ENCODE data around the gene ATP11C. TPM values are rescaled to one million over a fixed set of nuclear protein-coding genes. Genes with fewer than 3 reads are reported as not detected.

ATP11C gene
- total RNA-seq, 1 experiment from 2014 or later, result 19.4 TPM

DNA sequence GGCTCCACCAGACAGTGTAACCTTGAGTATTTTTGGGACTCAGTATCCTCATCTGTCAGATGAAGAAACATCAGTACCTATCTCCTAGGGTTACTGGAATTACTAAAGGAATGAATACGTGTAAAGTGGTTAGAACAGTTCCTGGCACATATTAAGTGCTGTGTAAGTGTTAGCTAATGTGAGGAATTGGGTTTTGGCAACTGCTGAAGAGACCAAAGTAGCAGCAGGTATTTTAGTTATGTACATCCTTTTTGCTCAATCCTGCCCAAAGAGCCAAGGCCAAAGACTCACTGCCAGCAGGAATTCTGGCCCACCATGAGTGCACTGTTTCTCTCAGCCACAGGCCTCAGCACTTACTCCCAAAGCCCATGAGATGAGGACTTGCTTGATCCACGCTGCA is 208.2 kb downstream of the ATP11C start:
- no peaks in the 10 kb centered on the region for H3K9me3 ChIP-seq (ENCODE audit: control insufficient read depth in 1 of 2, insufficient read depth in 1 of 2, low read depth in 1 of 2, low read length in 2 of 2)
- CTCF ChIA-PET, result no interaction called here
- H3K79me2 ChIP-seq (ENCODE audit: insufficient read depth, low read length), result no peaks in the 10 kb centered on the region
- TF ChIP-seq JUND (IDR thresholded peaks at IDR 0.05), result no peak
- TF ChIP-seq SRF (IDR thresholded peaks at IDR 0.05; ENCODE audit: low read depth), result no peak
- TF ChIP-seq, protein P1, sequence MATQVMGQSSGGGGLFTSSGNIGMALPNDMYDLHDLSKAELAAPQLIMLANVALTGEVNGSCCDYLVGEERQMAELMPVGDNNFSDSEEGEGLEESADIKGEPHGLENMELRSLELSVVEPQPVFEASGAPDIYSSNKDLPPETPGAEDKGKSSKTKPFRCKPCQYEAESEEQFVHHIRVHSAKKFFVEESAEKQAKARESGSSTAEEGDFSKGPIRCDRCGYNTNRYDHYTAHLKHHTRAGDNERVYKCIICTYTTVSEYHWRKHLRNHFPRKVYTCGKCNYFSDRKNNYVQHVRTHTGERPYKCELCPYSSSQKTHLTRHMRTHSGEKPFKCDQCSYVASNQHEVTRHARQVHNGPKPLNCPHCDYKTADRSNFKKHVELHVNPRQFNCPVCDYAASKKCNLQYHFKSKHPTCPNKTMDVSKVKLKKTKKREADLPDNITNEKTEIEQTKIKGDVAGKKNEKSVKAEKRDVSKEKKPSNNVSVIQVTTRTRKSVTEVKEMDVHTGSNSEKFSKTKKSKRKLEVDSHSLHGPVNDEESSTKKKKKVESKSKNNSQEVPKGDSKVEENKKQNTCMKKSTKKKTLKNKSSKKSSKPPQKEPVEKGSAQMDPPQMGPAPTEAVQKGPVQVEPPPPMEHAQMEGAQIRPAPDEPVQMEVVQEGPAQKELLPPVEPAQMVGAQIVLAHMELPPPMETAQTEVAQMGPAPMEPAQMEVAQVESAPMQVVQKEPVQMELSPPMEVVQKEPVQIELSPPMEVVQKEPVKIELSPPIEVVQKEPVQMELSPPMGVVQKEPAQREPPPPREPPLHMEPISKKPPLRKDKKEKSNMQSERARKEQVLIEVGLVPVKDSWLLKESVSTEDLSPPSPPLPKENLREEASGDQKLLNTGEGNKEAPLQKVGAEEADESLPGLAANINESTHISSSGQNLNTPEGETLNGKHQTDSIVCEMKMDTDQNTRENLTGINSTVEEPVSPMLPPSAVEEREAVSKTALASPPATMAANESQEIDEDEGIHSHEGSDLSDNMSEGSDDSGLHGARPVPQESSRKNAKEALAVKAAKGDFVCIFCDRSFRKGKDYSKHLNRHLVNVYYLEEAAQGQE (IDR thresholded peaks at IDR 0.05; ENCODE audit: low read depth), result no peak
- no peak for TF ChIP-seq POLR2AphosphoS5 (IDR thresholded peaks at IDR 0.05; ENCODE audit: low read depth, low read length)
- no peak for TF ChIP-seq EGR1 (IDR thresholded peaks at IDR 0.05; ENCODE audit: low read depth)
- no peak for TF ChIP-seq TCF7L2 (IDR thresholded peaks at IDR 0.05; ENCODE audit: borderline replicate concordance, extremely low read depth, insufficient read depth, insufficient read length)
- TF ChIP-seq, protein P2, sequence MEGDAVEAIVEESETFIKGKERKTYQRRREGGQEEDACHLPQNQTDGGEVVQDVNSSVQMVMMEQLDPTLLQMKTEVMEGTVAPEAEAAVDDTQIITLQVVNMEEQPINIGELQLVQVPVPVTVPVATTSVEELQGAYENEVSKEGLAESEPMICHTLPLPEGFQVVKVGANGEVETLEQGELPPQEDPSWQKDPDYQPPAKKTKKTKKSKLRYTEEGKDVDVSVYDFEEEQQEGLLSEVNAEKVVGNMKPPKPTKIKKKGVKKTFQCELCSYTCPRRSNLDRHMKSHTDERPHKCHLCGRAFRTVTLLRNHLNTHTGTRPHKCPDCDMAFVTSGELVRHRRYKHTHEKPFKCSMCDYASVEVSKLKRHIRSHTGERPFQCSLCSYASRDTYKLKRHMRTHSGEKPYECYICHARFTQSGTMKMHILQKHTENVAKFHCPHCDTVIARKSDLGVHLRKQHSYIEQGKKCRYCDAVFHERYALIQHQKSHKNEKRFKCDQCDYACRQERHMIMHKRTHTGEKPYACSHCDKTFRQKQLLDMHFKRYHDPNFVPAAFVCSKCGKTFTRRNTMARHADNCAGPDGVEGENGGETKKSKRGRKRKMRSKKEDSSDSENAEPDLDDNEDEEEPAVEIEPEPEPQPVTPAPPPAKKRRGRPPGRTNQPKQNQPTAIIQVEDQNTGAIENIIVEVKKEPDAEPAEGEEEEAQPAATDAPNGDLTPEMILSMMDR (IDR thresholded peaks at IDR 0.05 in 2 of 3, conservative IDR thresholded peaks at IDR 0.05 in 1 of 3; ENCODE audit: borderline replicate concordance in 1 of 3, insufficient read depth in 1 of 3, low read depth in 2 of 3, low read length in 2 of 3), result no peak
- TF ChIP-seq CBX3 (IDR thresholded peaks at IDR 0.05; ENCODE audit: low read depth), result no peak
- no peak for TF ChIP-seq POLR2A (IDR thresholded peaks at IDR 0.05; ENCODE audit: borderline replicate concordance, extremely low read depth, insufficient read depth, insufficient read length)
- TF ChIP-seq FOSL1 (IDR thresholded peaks at IDR 0.05; ENCODE audit: low read depth), result no peak
- TF ChIP-seq ELF1 (IDR thresholded peaks at IDR 0.05; ENCODE audit: borderline replicate concordance, low read depth), result no peak
- TF ChIP-seq EZH2 (IDR thresholded peaks at IDR 0.05), result no peak
- RAD21 ChIA-PET (ENCODE audit: low non-redundant PET in 1 of 2, low total read pairs in 2 of 2, uncharacterized antibody in 2 of 2, unreplicated experiment in 2 of 2), result no interaction called here
- no peak overlapping the region for H2AFZ ChIP-seq (ENCODE audit: low read depth, low read length, poor library complexity, severe bottlenecking)
- no peak overlapping the region for H3K9ac ChIP-seq (ENCODE audit: low read length)
- H3K27me3 ChIP-seq (ENCODE audit: insufficient read depth, low read length), result no peaks in the 10 kb centered on the region
- no peaks in the 10 kb centered on the region for H3K36me3 ChIP-seq (ENCODE audit: control insufficient read depth in 1 of 2, insufficient read depth in 2 of 2, low read length in 2 of 2)
- intact Hi-C loops (cut with micrococcal nuclease), result no loop called here
- no peaks in the 10 kb centered on the region for H3K9me2 ChIP-seq (ENCODE audit: insufficient read depth)
- H3K4me2 ChIP-seq (ENCODE audit: low read length), result no peak overlapping the region
- H4K20me1 ChIP-seq (ENCODE audit: insufficient read depth), result no peaks in the 10 kb centered on the region
- POLR2A ChIA-PET, result no interaction called here
- DNase-seq (ENCODE audit: low read depth, low spot score) (no peak), ATAC-seq (no peak)
- no peak overlapping the region for H3K4me3 ChIP-seq (replicated peaks in 1 of 2; ENCODE audit: low read depth in 1 of 2, low read length in 2 of 2)
- no TSS peak for BruUV-seq (replicated peaks)
- peaks cover 0 to 5% of the 10 kb centered on the region in 2 experiments; a peak in 2 of 4 replicates for H3K4me1 ChIP-seq (ENCODE audit: control insufficient read depth in 1 of 2, insufficient read depth in 2 of 2, low read length in 2 of 2)
- H3K27ac ChIP-seq (ENCODE audit: low read depth, low read length), result no peak overlapping the region

Data from HCT116 (cell line).